H1 (cell line): ENCODE data around the gene ENOX2.

Source experiments
- CREB1 ChIP-seq: IDR thresholded peaks from 2 replicates; pipeline ENCODE4 v1.6.1; 2012; ENCODE audit warnings: inconsistent platforms
- CTCF ChIP-seq, 3 experiments: IDR thresholded peaks; 1 replicate in 2 of 3; 2 replicates in 1 of 3; pipeline versions ENCODE4 v1.5.1 to v1.6.1; 2011; ENCODE audit warnings: low read length in 3 of 3, mild to moderate bottlenecking in 3 of 3, inconsistent platforms in 2 of 3, low read depth in 1 of 3, moderate library complexity in 1 of 3; ENCODE audit not compliant: insufficient read depth in 1 of 3; ENCODE audit errors: control extremely low read depth in 1 of 3
- EP300 ChIP-seq, 2 experiments: IDR thresholded peaks; 1 replicate in 1 of 2; 2 replicates in 1 of 2; pipeline ENCODE4 v1.6.1; 2011 to 2012; ENCODE audit warnings: low read depth in 2 of 2, low read length in 2 of 2, mild to moderate bottlenecking in 2 of 2, borderline replicate concordance in 1 of 2, inconsistent platforms in 1 of 2, moderate library complexity in 1 of 2
- EZH2 ChIP-seq: fragments of 200-600 bp; sonication (generic); IDR thresholded peaks from 2 replicates; pipeline ENCODE4 v1.7.1; 2012; ENCODE audit warnings: low read depth, mild to moderate bottlenecking, moderate library complexity, low read length, inconsistent platforms; ENCODE audit not compliant: severe bottlenecking
- HDAC6 ChIP-seq: IDR thresholded peaks from one replicate; pipeline ENCODE4 v1.7.1; 2012; ENCODE audit warnings: low read depth, mild to moderate bottlenecking, inconsistent platforms, low read length, moderate library complexity
- MAFK ChIP-seq: IDR thresholded peaks from 2 replicates; pipeline ENCODE4 v1.6.1; 2012; ENCODE audit warnings: low read depth, mild to moderate bottlenecking, improper control_type of control experiment, low read length
- SP1 ChIP-seq: IDR thresholded peaks from 2 replicates; pipeline ENCODE4 v1.6.1; 2011; ENCODE audit warnings: low read depth, low read length
- TAF1 ChIP-seq: IDR thresholded peaks from 2 replicates; pipeline ENCODE4 v1.6.1; 2011; ENCODE audit warnings: mild to moderate bottlenecking, low read depth, low read length
- YY1 ChIP-seq: IDR thresholded peaks from 2 replicates; pipeline ENCODE4 v1.6.1; 2011; ENCODE audit warnings: low read depth, mild to moderate bottlenecking, low read length

DNA sequence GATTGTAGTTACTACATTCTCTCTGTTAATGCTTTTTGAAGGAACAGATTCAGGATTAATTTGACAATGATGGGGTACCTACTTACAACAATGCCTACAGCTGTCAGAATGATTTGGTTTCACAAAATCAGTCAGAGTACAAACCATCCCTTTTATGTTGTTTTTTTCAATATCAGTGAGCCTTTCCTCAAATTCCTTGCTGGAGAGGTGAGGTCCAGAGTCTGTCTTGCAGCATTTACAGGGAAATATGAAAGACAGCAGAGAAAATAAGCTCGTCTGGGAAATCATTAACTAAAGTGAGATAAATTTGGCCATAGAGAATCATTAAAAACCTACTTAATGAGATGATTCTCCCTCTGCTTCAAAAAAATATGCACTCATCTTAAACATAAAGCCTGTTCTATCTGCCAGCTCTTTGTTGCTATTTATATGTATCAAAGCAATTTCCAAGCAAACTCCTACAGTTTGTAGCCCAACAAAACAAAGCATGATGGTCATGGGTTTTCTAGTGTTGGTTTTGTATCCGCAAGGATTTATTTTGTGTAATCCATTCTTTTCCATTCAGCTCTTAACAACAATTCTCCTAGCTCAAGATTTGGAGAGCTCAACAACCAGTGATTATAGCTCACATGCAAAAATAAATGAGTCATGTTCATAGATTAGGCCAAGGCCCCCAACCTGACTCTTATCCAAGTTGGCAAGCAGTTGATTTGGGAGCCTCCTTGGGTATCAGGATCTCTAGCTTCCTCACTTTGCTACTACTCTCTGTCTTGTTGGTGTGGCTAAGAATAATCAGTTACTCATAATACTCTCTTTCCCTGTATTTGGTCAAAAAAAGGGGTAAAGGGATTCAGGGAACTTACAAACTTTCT, 222.6 kb downstream of the ENOX2 start:
- TF ChIP-seq TAF1 = no peak
- TF ChIP-seq CTCF (IDR thresholded peaks at IDR 0.05; ENCODE audit: control extremely low read depth in 1 of 3, insufficient read depth in 1 of 3, low read depth in 1 of 3, low read length in 3 of 3) = no peak
- TF ChIP-seq EZH2 = no peak
- no peak for TF ChIP-seq YY1
- TF ChIP-seq SP1 = no peak
- TF ChIP-seq MAFK = no peak
- TF ChIP-seq CREB1 = no peak
- no peak for TF ChIP-seq HDAC6
- no peak for TF ChIP-seq EP300 (IDR thresholded peaks at IDR 0.05; ENCODE audit: borderline replicate concordance in 1 of 2, low read depth in 2 of 2, low read length in 2 of 2)
